Measurements from ENCODE around the gene DUSP3. TPM values are rescaled to one million over a fixed set of nuclear protein-coding genes. Genes with fewer than 3 reads are reported as not detected.

The DUSP3 gene
- total RNA-seq, 2 donors from 2014 or later, result 62.4 to 78.9 TPM

DNA sequence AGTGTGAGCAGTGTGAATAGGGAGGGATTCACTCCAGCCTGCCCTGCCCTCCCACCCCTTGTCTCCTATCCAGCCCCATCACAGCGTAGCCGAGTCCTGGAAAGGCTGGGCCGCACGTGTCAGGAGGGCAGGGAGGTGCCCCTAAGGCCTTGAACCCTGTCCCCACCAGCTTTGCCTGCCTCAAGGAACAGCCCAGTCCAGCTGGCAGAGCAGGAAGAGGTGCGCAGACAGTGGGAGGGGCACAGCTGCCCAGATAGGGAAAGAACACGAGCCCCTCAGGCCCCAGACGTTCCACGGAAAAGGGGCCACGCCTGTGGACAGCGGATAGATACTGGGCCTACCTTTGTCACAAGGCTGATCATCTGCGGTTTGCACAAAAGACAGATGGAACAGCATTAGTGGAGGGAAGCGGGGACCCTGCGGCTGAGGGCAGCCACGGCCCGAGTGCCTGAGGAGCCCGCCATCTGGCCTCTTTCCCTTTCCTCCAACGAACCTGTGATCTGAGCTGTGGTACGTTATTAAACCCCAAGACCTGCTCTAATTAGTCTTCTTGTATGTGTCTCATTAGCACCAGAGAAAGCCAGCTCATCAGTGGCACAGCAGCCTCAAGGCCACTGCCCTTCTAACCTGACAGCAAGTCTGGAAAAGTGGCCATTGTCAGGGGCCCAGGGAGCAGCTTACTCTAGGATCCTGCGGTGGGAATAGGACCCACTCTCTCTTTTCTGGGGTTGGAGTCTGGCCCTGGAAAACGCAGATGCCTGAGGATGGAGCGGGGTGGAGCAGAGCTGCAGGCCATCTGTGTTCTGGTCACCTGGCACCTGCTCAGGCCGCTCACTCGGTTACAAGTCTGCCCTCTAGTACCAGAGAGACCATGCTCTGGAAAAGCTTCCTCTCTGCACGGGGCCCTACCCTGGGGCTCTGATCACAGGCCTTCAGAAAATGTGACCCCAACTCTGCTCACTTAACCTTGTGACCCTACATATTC, 37.9 kb upstream of the DUSP3 start:
- intact Hi-C loops (cut with DNase I), result no loop called here
- H3K4me1 ChIP-seq (replicated peaks), result no peaks in the 10 kb centered on the region
- no peak for TF ChIP-seq POLR2A (IDR thresholded peaks at IDR 0.05)
- no peak for TF ChIP-seq POLR2AphosphoS5 (IDR thresholded peaks at IDR 0.05)
- TF ChIP-seq, protein P1, sequence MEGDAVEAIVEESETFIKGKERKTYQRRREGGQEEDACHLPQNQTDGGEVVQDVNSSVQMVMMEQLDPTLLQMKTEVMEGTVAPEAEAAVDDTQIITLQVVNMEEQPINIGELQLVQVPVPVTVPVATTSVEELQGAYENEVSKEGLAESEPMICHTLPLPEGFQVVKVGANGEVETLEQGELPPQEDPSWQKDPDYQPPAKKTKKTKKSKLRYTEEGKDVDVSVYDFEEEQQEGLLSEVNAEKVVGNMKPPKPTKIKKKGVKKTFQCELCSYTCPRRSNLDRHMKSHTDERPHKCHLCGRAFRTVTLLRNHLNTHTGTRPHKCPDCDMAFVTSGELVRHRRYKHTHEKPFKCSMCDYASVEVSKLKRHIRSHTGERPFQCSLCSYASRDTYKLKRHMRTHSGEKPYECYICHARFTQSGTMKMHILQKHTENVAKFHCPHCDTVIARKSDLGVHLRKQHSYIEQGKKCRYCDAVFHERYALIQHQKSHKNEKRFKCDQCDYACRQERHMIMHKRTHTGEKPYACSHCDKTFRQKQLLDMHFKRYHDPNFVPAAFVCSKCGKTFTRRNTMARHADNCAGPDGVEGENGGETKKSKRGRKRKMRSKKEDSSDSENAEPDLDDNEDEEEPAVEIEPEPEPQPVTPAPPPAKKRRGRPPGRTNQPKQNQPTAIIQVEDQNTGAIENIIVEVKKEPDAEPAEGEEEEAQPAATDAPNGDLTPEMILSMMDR (IDR thresholded peaks at IDR 0.05), result no peak
- WGBS, result 92% methylated on average over 24 of the region's 24 CpGs
- no peak overlapping the region for H3K27ac ChIP-seq
- H3K36me3 ChIP-seq, result no peaks in the 10 kb centered on the region
- H3K27me3 ChIP-seq (replicated peaks; ENCODE audit: insufficient read depth), result no peaks in the 10 kb centered on the region
- no peaks in the 10 kb centered on the region for H3K9me3 ChIP-seq
- no peak overlapping the region for H3K4me3 ChIP-seq
- no peak for DNase-seq (ENCODE audit: low spot score)

GRCh38 chr17:43814714-43815113, 35.9 kb upstream of the DUSP3 start:
- intact Hi-C loops (cut with DNase I), result no loop called here
- no peak for DNase-seq (ENCODE audit: low spot score)
- WGBS, result 22% methylated on average over 1 of the region's 1 CpG
- no peak overlapping the region for H3K4me3 ChIP-seq
- TF ChIP-seq POLR2AphosphoS5 (IDR thresholded peaks at IDR 0.05) (no peak), POLR2A (IDR thresholded peaks at IDR 0.05) (no peak)
- TF ChIP-seq, protein P1 (IDR thresholded peaks at IDR 0.05), result no peak
- H3K4me1 ChIP-seq (replicated peaks), result no peaks in the 10 kb centered on the region
- no peaks in the 10 kb centered on the region for H3K9me3 ChIP-seq
- no peak overlapping the region for H3K27ac ChIP-seq
- H3K36me3 ChIP-seq, result no peaks in the 10 kb centered on the region
- no peaks in the 10 kb centered on the region for H3K27me3 ChIP-seq (replicated peaks; ENCODE audit: insufficient read depth)

DNA sequence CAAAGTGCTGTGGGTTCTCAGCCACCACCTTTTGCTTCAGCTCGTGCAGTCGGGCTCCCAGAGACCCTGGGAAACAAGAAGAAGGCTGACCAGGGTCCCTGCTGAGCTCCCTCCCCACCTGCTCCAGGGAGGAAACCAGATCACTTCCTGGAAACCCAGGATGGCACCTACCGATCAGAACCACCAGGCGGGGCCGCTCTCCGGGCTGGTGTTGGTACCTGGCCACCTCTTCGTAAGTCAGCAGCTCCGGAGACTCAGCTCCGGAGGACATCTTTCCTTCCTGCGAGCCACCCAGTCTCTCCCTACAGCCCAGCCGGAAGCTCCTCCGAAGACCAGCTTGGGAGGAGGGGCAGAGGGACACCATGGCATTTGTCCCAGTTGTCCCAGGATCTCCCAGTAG, 35.2 kb upstream of the DUSP3 start:
- no peaks in the 10 kb centered on the region for H3K27me3 ChIP-seq (replicated peaks; ENCODE audit: insufficient read depth)
- H3K4me1 ChIP-seq (replicated peaks), result no peaks in the 10 kb centered on the region
- H3K4me3 ChIP-seq, result no peak overlapping the region
- intact Hi-C loops (cut with DNase I), result no loop called here
- no peaks in the 10 kb centered on the region for H3K9me3 ChIP-seq
- TF ChIP-seq POLR2A (IDR thresholded peaks at IDR 0.05) (no peak), POLR2AphosphoS5 (IDR thresholded peaks at IDR 0.05) (no peak)
- TF ChIP-seq, protein P1 (IDR thresholded peaks at IDR 0.05), result no peak
- no peaks in the 10 kb centered on the region for H3K36me3 ChIP-seq
- DNase-seq (ENCODE audit: low spot score), result no peak
- H3K27ac ChIP-seq, result no peak overlapping the region
- 89% methylated on average over 12 of the region's 12 CpGs for WGBS

DNA sequence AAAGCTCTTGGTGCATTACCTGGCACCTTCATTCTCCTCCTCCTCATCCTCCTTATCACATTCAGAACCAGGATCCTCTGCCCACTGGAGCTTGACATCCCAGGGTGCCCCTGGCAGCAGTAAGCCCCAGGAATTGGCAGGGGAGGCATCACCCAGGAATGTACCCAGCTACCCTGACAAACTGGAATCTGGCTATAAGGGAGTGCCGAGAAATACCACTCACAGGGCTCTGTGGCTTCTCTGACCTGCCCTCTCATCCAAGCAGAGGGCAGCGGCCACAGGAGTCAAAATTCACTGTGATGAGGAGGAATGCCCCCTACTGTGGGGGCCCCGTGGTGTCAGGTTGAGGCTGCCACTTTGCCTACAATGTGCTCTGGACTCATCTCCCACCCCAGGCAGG, 34.6 kb upstream of the DUSP3 start:
- H3K27me3 ChIP-seq (replicated peaks; ENCODE audit: insufficient read depth), result no peaks in the 10 kb centered on the region
- no peak overlapping the region for H3K27ac ChIP-seq
- no peak overlapping the region for H3K4me3 ChIP-seq
- no peak for TF ChIP-seq POLR2A (IDR thresholded peaks at IDR 0.05)
- WGBS, result 82% methylated on average over 3 of the region's 3 CpGs
- intact Hi-C loops (cut with DNase I), result no loop called here
- no peaks in the 10 kb centered on the region for H3K36me3 ChIP-seq
- H3K4me1 ChIP-seq (replicated peaks), result no peaks in the 10 kb centered on the region
- no peak for DNase-seq (ENCODE audit: low spot score)
- H3K9me3 ChIP-seq, result no peaks in the 10 kb centered on the region

DNA sequence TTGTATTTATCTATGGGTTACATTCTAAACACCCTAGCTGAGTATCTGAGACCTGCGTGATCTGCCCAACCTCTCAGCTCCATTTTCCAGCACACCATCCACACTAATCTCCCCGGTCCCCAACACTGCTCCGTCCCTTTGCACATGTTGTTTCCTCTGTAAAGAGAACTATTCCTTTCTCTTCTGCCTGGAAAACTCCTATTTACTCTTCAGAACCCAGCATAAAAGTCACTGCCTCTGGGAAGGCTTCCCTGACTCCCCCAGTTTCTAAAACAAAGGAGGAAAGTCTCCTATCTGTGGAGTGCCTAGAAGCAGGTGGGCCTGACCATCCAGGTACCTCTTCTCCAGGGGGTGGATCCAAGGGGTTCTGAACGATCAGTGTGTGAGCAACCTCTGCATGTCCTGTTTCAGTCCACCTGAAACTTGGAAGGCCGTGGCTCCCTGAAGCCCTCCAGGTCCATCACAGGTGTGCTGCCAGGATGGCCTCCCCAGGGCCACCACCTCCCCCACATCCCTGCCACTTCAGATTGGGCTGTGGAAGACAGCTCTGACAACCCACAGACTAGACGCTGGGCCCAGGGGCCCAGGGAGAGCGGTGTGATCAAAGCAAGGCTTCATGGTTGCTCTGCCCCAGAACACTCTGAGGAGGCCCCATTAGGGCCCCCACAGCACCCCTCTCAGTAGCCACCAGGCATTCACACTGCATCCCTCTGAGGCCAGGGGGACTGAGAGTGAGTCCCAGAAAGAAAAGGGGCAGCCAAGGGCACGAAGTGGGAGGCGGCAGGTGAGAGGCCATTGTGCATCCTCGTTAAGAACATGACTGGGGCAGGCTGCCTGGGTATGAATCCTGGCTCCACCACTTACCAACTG, 33.9 kb upstream of the DUSP3 start:
- no peak overlapping the region for H3K4me3 ChIP-seq
- no peak for TF ChIP-seq POLR2AphosphoS5 (IDR thresholded peaks at IDR 0.05)
- no peak for TF ChIP-seq POLR2A (IDR thresholded peaks at IDR 0.05)
- TF ChIP-seq, protein P1 (IDR thresholded peaks at IDR 0.05), result no peak
- WGBS, result 95% methylated on average over 10 of the region's 10 CpGs
- H3K27ac ChIP-seq, result no peak overlapping the region
- H3K27me3 ChIP-seq (replicated peaks; ENCODE audit: insufficient read depth), result no peaks in the 10 kb centered on the region
- H3K9me3 ChIP-seq, result no peaks in the 10 kb centered on the region
- intact Hi-C loops (cut with DNase I), result no loop called here
- no peaks in the 10 kb centered on the region for H3K4me1 ChIP-seq (replicated peaks)
- H3K36me3 ChIP-seq, result no peaks in the 10 kb centered on the region
- DNase-seq (ENCODE audit: low spot score), result no peak
